Measurements from ENCODE around the gene CHMP2A.

- TF ChIP-seq CTCF (IDR thresholded peaks at IDR 0.05): no peak
- no peak for TF ChIP-seq POLR2A (IDR thresholded peaks at IDR 0.05)
Observed at GRCh38 chr19:58536852-58537798, 17.8 kb downstream of the CHMP2A start.

Measured in uterus (tissue), 2 donors.